Left hindlimb (tissue), 1 donor: ENCODE data around the gene CARD8.
"Not testable (repeated sequence)": the region's sequence is repeated elsewhere in the genome, so short reads cannot be mapped to it uniquely, and the experiment has no call there.

Experiments
- DNase-seq: peaks from one replicate; pipeline ENCODE4 v3.0.0-alpha.2; 2018

The CARD8 gene

GRCh38 chr19:48258992-48259391 is 3.3 kb upstream of the CARD8 start:
- not testable (repeated sequence) for DNase-seq

GRCh38 chr19:48258350-48258749 is 2.6 kb upstream of the CARD8 start:
- DNase-seq = no peak

- DNase-seq = no peak
Observed at GRCh38 chr19:48254529-48254970, 1.2 kb downstream of the CARD8 start.

- DNase-seq = no peak
Observed at GRCh38 chr19:48253999-48254398, 1.7 kb downstream of the CARD8 start.

- DNase-seq = no peak
Observed at GRCh38 chr19:48252609-48253008, 3.1 kb downstream of the CARD8 start.

GRCh38 chr19:48250290-48251025 is 5.3 kb downstream of the CARD8 start:
- DNase-seq = no peak

- DNase-seq = peak; percentile 38
Observed at GRCh38 chr19:48249502-48250014, 6.2 kb downstream of the CARD8 start.

- DNase-seq = no peak
Observed at GRCh38 chr19:48248081-48248833, 7.5 kb downstream of the CARD8 start.

- no peak for DNase-seq
Observed at GRCh38 chr19:48247212-48247611, 8.5 kb downstream of the CARD8 start.

- no peak for DNase-seq
Observed at GRCh38 chr19:48246101-48246500, 9.6 kb downstream of the CARD8 start.

- DNase-seq = no peak
Observed at GRCh38 chr19:48244281-48244680, 11.4 kb downstream of the CARD8 start.

GRCh38 chr19:48241771-48242170 is 13.9 kb downstream of the CARD8 start:
- not testable (repeated sequence) for DNase-seq

- no peak for DNase-seq
Observed at GRCh38 chr19:48239582-48240141, 16.1 kb downstream of the CARD8 start.

- DNase-seq = no peak
Observed at GRCh38 chr19:48239120-48239519, 16.6 kb downstream of the CARD8 start.

- no peak for DNase-seq
Observed at GRCh38 chr19:48237057-48237456, 18.7 kb downstream of the CARD8 start.

- no peak for DNase-seq
Observed at GRCh38 chr19:48230555-48231129, 25.1 kb downstream of the CARD8 start.

- DNase-seq = no peak
Observed at GRCh38 chr19:48221628-48222027, 34.1 kb downstream of the CARD8 start.

GRCh38 chr19:48220784-48221183 is 34.9 kb downstream of the CARD8 start:
- DNase-seq = not testable (repeated sequence)

GRCh38 chr19:48218997-48219396 is 36.7 kb downstream of the CARD8 start:
- no peak for DNase-seq

GRCh38 chr19:48216933-48217332 is 38.8 kb downstream of the CARD8 start:
- no peak for DNase-seq

GRCh38 chr19:48213959-48214358 is 41.8 kb downstream of the CARD8 start:
- no peak for DNase-seq

- no peak for DNase-seq
Observed at GRCh38 chr19:48210005-48210404, 45.7 kb downstream of the CARD8 start.

- no peak for DNase-seq
Observed at GRCh38 chr19:48206397-48207093, 49.2 kb downstream of the CARD8 start.
